T-helper 9 cell (primary cell): Measurements from ENCODE around the gene CAMK2A.

Source experiments
- DNase-seq: peaks from one replicate; pipeline ENCODE4 v3.0.0-alpha.2; 2020
- total RNA-seq, 2 donors: gene quantifications; one replicate each; lab custom pipeline; 2026; lab: John Stamatoyannopoulos, UW

CAMK2A gene
- total RNA-seq: 0 reads per million in 2 donors

DNA sequence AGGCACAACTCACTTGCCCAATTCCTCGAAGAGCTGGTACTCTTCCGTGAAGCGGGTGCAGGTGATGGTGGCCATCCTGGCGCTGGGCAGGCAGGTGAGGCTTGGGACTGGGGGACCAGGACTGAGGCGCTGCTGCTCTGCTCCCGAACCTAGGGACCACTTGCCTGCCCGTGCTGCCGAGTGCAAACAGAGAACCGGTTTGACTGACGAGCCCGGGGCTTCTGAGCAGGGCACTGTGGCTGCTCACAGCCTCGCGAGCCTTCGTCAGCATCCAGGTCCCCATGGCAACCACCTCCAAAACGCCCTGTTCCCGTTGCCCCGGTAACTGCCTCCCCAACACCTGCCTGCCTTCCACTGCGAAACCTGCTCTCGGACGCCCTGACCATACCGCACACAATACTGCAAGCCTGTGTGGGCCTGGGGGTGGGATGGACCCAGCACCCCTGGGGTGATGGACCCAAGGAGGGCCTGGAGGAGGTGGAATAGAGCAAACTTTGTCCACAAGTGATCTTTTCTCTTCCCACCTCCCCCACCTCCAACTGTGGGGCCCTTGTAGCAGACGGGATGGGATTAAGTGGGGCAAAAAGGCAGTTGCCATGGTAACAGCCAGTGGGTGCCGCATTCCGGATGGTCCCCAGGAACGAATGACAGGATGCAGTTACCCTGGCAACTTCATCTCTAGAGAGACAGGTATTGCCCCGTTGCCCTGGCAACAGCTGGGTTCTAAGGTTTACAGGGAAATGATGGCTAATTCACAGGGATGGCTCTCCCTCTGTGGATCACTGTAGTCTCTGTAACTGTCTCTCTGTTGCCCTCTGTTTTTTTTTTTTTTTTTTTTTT, at the start of gene CAMK2A:
Gene CAMK2A (minus strand): TSS at position 223 of the 840 bp plus-strand sequence. CDS start 148 bp downstream, at position 75.
- no peak for DNase-seq

DNA sequence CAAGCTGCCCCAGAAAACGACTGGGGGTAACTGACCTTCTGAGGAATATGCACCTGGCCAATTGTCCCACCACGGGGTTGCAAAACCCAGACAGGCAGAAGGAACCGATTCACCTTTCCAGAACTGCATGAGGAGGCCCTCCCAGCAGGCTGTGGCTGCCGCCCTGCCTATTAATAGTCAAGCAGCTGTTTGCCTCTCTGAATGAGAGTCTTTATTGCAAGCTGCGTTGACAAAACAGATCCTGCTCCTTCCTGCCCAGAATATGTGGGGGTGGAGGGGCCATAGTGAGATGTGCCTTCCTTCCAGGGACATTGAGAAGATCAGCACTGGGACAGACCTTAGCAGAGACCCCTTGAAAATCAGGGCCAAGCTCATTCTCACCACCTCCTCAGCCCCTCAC, 49.6 kb upstream of the CAMK2A start:
- no peak for DNase-seq

DNA sequence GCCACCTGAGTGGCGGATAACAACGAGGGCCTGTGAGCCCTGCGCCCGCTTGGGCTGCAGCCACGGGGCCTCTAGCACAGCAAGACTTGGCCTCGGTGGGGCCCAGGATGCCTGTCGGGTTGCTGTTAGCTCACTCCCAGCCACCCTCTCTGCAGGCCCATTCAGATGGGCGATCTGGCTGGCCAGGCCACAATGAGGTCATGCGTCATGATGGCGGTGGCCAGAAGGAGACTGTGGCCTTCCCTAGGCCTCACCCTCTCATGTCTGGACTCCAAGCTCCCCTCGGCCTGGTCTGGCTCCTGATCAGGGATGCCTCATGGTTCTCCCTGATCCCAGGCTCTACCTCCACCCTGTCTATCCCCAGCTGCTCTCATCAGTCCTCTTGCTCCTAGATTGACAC, 49.0 kb upstream of the CAMK2A start:
- DNase-seq: no peak

DNA sequence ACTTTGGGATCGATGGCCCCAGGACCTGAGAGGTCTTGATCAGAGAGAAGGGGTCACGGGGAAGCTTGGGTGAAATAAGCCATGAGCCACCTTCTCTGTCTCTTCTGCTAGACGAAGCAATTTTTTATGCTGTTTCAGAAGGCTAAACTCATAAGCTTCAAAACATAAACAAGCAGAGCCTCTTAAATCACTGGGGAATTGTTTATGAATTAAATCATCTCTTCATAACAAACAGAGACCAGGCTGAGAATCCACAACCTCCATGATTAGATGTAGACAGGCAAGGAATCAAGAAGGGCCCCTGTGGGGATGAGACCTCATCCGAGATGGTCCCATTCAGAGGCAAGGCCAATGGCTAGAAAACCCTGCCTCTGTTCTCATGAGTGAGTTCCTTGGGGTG, 46.2 kb upstream of the CAMK2A start:
- DNase-seq: no peak

DNA sequence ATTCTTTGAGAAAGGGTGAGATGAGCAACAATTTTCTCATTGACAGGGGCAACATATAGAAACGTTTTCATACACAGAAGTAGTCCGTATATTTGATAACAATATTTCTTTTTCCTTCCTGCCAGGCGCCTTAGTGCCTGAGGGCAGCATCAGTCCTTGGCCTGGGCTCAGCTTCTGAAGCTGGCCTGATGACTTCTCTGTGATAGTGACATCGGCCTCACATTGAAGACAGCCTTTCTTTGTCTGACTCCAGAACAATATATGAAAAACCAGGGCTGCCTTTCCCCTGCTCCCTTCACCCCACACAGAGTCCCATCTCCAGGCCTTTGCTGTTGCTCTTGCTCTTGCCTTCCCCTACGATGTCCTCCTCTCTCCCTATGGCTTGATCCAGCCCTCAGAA, 43.8 kb upstream of the CAMK2A start:
- no peak for DNase-seq

DNA sequence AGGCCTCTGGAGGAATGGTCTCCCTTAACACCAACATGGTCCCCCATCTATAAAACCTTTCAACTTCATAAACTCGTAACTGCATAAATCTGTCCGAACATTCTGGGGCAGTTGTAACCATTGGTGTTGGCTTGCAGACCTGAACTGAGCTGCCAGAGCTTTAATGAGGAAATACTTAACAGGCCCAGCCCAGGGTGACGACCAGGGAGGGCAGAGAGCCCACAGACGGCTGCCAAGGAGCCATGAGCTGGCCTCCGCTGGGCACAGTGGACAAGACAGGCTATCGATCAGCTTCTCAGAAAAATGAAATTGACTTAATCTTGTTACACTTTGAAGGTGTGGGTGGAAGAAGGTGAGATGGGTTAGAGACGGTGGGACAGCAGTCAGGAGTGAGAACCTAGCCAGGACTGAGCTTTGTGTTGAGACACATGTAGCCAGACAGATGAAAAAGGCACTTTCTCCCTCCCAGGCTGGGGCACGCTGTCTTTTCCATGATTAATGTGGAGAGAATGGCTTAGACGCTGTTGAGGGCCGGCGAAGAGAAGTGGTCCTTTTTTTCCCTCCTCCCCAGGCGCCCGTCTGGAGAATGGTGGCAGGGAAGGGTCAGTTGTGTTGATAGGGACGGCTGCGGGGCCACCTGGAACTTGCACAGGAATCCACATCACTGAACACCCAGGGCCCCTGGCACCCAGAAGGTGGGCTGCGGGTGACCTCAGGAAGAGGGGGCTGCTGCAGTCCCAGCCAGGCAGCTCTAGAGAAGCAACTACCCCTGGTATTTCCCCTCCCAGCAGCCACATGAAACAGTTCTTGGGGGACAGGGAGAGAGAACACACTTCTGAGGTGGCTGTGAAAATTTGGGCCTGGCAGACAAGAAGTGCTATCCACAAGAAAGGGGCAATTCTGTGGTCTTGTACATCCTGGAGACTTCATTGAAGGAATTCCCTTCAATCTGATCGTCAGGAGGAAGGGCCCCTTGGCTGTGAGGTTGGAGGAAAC, 40.6 kb upstream of the CAMK2A start:
- DNase-seq: no peak

DNA sequence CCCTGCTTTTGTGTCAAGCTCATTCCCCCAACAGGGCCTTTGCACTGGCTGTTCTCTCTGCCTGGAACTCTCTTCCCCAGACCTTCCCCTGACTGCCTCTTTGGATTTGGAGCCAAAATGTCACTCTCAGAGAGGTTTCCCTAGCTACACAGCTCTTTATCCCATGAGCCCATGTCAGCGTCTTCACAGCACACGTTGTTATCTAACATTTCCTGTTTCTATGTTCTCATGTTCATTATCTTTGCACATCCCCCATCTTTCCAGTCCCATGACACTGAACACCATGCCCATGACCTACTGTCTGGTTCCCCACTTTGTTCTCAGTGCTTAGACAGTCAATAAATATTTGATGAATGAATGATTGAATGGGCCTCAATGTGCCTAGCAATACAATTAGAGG, 39.5 kb upstream of the CAMK2A start:
- DNase-seq: no peak

DNA sequence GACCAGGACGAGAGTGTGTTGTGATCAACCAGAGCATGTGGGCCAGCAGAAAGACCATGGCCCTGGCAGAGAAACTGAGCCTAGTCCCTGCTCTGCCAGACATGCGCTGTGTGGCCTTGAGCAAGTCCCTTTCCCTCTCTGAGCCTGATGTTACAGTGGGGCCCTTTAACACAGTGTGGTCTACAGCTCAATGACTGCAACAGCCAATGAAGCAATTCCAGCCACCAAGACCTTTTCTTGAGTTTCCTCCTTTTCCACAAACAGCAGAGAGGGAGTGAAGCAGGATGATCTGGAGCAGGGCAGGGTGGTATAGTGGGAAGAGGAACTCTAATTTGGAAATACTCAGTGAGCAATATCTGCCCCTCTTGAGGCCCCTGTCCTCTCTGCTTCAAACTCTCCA, 38.9 kb upstream of the CAMK2A start:
- no peak for DNase-seq

DNA sequence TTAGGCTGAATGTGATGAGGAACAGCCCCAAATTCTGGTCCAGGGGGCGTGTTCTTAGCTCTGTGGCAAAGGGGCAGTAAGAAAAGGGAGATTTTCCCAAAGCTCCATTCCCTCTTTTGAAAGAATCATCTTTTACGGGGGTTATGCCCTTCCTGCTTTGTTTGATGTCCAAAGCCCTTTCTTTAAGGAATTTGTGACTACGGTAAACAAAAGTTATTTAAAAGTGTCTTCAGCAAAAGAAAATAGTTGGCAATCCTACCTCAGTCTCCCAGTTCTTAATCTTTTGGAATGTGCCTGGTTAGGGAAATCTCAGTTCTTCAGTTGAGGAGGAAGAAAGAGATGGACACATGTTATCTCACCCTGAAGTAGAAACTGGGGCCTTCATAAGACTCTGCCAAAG, 37.6 kb upstream of the CAMK2A start:
- no peak for DNase-seq

DNA sequence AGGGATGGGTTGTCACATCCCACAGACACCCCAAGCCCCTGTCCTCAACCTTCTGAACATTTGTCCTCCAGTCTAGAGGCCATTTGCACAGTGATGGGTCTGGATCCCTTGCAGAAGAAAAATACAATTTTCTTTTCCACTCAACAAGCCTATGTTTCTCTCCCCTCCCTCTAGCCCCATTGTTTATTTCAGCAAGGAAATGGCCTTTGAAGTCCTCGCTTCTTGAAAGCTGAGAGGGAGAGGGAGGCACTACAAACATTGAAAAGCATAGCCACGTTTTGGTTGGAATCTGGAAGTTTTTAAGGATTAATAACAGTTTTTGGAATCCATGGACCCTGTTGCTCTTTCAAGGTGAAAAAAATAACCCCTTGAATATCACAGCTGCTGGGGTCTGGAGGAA, 37.1 kb upstream of the CAMK2A start:
- no peak for DNase-seq

DNA sequence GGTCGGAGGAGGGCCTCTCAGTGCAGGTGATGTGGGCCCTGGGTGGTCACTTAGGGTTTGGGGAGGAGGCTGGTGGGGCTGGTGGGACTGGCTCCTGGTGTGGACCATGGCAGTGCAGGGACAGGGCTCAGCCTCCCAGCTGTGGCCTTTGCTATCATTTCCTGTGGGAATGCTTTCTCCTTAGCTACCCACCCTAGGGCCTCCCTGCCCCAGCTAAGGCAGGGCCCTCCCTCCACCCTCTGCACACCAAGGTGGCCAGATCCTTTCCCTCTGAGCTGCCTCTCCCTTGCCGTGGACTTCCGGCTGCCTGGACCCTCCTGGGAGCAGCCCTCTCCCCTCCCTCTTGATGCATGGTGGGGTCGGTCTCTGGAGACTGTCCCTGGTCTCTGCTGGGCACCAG, 35.9 kb upstream of the CAMK2A start:
- DNase-seq: no peak

DNA sequence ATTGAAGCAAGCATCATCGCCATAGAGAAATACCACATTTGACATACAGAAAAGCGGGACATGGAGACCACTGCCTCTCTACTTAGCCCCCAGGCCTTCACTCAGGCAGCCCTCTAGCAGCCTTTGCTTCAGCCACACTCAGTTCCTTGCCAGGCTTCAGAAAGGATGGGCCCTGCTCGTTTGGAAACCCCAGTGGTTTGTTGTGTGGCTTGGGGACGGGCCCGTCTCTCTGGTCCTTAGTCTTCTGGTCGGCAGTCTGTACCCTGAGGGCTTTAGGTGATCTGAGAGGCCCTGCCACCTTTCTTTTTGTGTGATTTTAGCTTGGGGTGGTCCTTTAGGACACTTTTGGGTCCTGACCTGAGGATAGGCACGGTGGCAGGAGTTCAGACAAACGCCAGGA, 34.2 kb upstream of the CAMK2A start:
- DNase-seq: no peak

DNA sequence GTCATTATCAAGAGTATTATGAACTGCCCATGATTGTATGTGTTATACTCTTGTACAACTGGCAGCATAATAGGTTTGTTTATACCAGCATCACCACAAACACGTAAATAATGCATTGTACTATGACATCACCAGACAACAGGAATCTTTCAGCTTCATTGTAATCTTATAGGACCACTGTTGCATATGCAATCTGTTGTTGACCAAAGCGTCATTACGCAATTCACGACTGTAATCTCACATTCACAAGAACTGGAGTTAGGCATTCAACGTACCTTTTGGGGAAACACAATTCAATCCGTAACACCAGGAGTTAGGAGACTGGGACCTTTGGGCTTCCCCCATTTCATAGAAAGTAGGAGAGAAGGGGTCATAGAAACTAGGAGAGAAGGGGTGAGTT, 33.5 kb upstream of the CAMK2A start:
- no peak for DNase-seq

DNA sequence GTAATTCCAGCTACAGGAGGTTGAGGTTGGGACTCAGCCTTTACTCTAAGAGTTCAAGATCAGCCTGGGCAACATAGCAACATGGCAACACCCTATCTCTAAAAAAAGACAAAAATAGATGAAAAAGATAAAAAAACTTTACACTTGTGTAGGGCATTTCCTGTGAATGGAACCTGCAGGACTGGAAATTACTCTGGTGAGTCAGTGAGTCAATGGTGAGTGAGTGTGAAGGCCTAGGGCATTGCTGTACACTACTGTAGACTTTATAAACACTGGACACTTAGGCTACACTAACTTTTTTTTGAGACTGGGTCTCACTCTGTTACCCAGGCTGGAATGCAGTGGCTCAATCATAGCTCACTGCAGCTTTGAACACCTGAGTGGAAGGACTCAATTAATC, 32.6 kb upstream of the CAMK2A start:
- no peak for DNase-seq

DNA sequence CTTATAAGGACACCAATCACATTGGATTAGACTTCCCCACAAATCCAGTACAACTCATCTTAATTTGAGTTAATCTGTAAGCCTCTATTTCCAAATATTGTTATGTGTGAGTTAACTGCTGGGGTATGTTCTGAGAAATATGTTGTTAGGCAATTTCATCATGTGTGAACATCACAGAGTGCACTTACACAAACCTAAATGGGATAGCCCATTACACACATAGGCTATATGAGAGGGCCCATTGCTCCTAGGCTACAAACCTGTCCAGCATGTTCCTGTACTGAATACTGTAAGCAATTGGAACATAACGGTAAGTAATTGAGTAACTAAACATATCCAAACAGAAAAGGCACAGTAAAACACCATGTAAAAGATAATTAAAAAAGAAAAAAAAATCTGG, 32.2 kb upstream of the CAMK2A start:
- DNase-seq: no peak

DNA sequence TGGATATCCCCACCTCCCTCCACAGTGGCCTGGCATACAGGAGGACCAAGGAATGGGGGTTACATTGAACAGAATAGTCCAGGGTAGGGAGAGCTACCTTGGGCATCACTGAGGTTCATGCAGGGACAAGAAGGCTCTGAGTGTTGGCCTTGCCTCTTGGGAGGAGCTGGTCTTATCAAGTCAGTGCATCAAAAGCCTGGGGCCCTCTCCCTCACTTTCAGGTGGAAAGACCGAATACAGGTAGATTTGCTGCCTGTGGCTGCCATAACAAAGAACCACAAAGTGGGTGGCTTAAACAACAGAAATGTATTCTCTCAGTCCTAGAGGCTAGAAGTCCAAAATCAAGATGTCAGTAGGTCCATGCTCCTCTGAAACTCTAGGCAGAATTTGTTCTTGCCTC, 31.6 kb upstream of the CAMK2A start:
- DNase-seq: no peak

DNA sequence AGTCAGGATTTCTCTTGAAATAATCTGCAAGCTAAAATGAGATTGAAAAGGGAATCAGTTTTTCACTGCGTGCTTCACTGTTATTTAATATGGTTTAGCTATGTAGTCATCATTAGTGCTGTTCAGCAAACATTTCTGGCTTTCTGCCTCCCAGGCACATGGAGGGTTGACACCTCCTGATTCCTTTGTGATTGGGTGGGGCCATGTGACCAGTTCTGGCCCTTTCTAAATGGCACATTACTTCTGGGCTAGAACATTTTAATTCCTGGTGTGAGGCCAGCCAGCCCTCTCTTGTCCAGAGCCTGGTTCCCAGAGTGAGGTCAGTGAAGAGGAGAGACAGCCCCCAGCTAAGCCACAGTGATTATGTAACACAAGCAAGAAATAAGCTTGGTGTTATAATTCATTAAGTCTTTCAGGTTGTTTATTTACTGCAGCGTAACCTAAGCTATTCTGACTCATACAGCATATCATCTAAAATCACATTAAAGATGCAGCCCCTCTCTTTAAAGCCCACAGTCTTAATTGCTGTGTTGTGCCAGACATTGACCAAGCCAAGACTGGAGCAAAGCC, 30.6 kb upstream of the CAMK2A start:
- DNase-seq: no peak

DNA sequence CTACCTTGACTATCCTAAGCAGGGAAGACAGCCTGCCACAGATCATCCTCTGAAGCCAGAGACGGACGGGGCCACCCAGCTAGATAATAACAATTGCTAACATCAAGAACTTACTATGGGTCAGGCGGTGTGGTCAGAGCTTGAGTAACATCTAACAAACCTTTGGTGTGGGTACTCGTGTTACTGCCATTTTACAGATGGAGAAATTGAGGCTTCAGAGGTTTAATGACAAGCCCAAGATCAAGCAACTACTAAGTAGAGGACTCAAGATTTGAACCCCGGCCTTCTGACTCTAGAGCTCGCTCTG, 29.9 kb upstream of the CAMK2A start:
- DNase-seq: no peak

DNA sequence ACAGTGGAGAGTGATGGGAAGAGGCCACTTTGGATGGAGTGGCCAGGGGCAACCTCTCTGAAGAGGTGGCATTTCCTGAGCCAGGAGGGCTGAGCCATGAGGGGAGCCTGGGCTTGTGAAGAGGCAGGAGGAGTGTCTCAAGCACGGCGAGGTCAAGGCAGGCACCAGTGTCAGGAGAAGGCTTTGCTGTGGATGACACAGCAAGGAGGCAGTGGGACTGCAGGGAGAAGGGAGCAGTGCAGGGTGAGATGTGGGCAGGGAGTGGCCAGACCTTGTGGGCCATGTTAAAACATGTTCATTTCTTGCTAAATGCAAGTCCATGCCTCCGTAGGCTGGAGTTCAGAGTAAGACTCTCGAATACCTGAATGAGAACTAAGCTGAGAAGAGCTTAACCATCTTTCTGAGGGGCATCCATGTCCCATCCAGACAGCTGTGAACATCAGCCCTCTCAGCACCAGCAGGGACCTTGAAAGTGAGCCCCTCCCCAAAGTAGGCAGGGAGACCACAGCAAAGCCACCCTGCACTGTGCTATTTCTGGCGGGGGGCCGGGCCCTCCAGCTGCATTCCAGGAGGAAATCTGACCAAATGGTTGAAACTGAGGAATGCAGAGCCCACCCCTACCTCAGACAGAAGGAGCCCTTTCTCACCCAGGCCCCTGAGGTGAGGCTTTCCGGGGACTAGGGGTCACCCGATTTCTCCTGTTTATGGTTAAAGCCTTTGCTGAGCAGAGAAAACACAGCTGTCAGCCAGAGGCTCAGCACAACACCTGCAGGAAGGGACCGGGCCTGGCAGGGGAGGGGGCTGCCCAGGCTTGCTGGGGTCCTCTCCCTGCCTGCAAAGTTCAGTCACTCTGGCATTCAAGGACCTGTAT, 29.3 kb upstream of the CAMK2A start:
- no peak for DNase-seq

DNA sequence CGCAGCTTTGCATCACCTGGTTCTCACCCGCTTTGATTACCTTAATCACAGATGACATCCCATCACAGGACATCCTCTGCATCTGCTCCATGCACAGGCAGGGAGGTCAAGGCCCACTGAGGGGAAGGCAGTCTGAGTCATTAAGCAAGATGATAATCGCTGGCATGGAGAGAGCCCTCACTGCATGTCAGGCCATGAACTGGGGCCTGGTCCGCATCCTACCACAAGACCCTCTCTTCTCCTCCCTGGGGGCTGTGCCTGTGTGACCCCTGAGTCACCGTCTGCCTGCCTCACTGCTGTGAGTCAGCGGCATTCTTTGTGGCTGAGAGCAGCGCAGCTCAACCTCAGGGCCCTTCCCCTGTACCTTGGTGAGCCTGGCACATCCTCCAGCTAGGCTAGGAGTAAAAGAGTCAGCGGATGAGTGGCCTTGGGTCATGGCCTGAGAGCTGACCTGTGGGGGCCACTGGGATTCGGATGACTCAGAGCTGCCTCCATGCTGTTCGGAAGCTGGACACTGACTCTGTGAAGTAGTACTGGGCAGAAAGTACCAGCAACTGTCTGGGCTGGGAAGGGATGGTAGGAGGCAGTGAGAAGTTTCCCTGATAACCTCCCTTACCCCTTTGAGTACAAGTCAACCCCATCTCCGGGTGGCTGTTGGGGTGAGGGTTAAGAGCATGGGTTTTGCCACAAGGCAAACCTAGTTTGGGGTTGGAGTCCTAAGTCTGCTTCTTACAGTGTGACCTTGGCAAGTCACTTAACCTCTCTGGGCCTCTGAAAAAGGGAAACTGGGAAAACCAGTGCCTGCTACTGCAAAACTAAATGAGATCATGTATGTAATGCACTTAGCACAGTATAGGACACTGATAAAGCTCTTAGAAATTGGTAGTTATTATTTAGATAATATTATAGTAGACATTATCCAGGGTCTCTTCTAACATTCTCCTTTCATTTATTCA, 27.8 kb upstream of the CAMK2A start:
- DNase-seq: no peak

DNA sequence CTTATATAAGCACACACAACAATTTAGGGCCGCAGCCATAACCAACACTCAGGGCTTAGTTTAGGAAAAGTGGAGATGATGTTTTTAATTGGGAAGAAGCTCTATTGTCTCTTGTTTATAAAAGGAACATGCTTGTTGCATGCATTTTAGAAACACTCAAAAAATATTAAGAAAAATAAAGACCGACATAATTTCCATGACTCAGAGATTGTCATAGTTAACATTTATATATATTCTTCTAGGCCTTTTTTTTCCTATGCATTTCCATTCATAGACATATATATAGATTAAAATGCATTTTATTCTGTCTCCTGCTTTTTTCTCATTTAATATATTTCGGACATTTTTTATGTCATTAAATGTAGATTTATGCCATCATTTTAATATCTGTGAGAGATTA, 26.7 kb upstream of the CAMK2A start:
- no peak for DNase-seq
